Body of pancreas (tissue), 4 donors: ENCODE data around the gene ITIH3. TPM values are rescaled to one million over a fixed set of nuclear protein-coding genes. Genes with fewer than 3 reads are reported as not detected.

Experiments
- ATAC-seq: fragments of 150-250 bp; one replicate; pipeline ENCODE4 v1.9.1; 2016
- DNase-seq, 4 donors: peaks; one replicate each; pipeline ENCODE4 v3.0.0-alpha.2; 2019
- H3K27ac ChIP-seq, 4 donors: fragments of 200-600 bp; sonication (generic); 1 replicate in 3 of 4; 2 replicates in 1 of 4; pipeline versions ENCODE4 v1.5.1 to v1.6.1; 2016 to 2019; ENCODE audit warnings: mild to moderate bottlenecking in 1 of 4, mixed read lengths in 1 of 4, moderate library complexity in 1 of 4
- H3K27me3 ChIP-seq, 2 donors: fragments of 200-600 bp; sonication (generic); one replicate each; pipeline ENCODE4 v1.6.0; 2016; ENCODE audit warnings: mild to moderate bottlenecking in 1 of 2
- H3K36me3 ChIP-seq, 2 donors: fragments of 200-600 bp; sonication (generic); replicated peaks in 1 of 2; 2 replicates each; pipeline ENCODE4 v1.5.1; 2016; ENCODE audit warnings: low read depth in 2 of 2; ENCODE audit not compliant: insufficient read depth in 1 of 2
- H3K4me1 ChIP-seq: fragments of 200-600 bp; sonication (generic); one replicate; pipeline ENCODE4 v1.6.0; 2016
- H3K4me3 ChIP-seq, 2 donors: fragments of 200-600 bp; sonication (generic); 1 replicate in 1 of 2; 2 replicates in 1 of 2; pipeline ENCODE4 v1.5.1; 2016 to 2019
- H3K9me3 ChIP-seq, 3 donors: fragments of 200-600 bp; sonication (generic); 1 replicate in 2 of 3; 2 replicates in 1 of 3; pipeline ENCODE4 v1.5.1; 2016
- CTCF ChIP-seq, 7 experiments: fragments of 450-650 bp in 4 of 7; fragments of 200-600 bp in 3 of 7; sonication (generic) in 3 of 7; IDR thresholded peaks; one replicate each; pipeline ENCODE4 v1.5.1; 2016 to 2019; ENCODE audit warnings: antibody characterized with exemption in 7 of 7
- POLR2A ChIP-seq, 3 donors: fragments of 450-650 bp; IDR thresholded peaks; one replicate each; pipeline ENCODE4 v1.6.1; 2016; ENCODE audit warnings: antibody characterized with exemption in 3 of 3, mild to moderate bottlenecking in 2 of 3
- WGBS, 2 donors: methylation state at CpG; one replicate each; pipeline ENCODE4 v1.1.5; 2017; 5-methylcytosine and 5-hydroxymethylcytosine counted together
- intact Hi-C: fragments of 100-400 bp; cut with DNase I; formaldehyde crosslinking; loops from one replicate; pipeline ENCODE4 v1.15.1; 2023
- total RNA-seq, 2 donors: library from RNA; depleted of rRNA; stranded (reverse); fragments of >200 nt; gene quantifications; one replicate each; pipeline ENCODE4 v1.1.0, GENCODE V29; 2016

Gene ITIH3
- total RNA-seq, 2 donors from 2014 or later, result 1.6 TPM; not detected in 1

DNA sequence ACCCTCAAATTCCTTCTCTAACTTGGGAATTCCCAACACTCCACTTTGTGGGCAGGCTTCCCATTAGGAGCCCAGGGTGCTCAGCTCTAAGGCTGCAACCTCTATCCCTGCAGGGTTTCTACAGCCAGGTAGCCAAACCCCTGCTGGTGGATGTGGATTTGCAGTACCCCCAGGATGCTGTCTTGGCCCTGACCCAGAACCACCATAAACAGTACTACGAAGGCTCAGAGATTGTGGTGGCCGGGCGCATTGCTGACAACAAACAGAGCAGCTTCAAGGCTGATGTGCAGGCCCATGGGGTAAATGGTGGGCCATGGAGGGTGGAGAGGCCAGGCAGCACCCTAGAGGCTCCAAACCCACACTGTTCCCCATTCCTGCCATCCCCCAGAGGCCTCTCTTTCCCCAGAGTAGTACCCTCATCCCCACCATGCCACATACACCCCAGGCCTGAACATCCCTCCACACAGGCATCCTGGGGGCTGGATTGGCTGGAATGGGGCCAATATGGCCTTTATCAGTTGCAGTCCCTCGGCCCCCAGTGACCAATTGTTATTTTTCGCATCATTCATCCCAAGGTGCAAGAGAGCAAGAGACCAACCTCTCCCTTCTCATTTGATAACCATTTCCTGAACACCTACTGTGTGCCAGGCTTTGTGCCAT lies 9.5 kb upstream of the ITIH3 start:
- DNase-seq (peak in 1 of 4 donors; percentile 6), ATAC-seq (no peak)
- 62 to 90% methylated on average over 5 of the region's 5 CpGs for WGBS, 2 donors
- Histone ChIP-seq H3K4me3 (no peak overlapping the region), H3K36me3 (no peaks in the 10 kb centered on the region), H3K4me1 (no peaks in the 10 kb centered on the region), H3K27me3 (no peaks in the 10 kb centered on the region), H3K27ac (no peak overlapping the region), H3K9me3 (no peaks in the 10 kb centered on the region)
- intact Hi-C loops, result no loop called here
- no peak for TF ChIP-seq POLR2A (IDR thresholded peaks at IDR 0.05)

DNA sequence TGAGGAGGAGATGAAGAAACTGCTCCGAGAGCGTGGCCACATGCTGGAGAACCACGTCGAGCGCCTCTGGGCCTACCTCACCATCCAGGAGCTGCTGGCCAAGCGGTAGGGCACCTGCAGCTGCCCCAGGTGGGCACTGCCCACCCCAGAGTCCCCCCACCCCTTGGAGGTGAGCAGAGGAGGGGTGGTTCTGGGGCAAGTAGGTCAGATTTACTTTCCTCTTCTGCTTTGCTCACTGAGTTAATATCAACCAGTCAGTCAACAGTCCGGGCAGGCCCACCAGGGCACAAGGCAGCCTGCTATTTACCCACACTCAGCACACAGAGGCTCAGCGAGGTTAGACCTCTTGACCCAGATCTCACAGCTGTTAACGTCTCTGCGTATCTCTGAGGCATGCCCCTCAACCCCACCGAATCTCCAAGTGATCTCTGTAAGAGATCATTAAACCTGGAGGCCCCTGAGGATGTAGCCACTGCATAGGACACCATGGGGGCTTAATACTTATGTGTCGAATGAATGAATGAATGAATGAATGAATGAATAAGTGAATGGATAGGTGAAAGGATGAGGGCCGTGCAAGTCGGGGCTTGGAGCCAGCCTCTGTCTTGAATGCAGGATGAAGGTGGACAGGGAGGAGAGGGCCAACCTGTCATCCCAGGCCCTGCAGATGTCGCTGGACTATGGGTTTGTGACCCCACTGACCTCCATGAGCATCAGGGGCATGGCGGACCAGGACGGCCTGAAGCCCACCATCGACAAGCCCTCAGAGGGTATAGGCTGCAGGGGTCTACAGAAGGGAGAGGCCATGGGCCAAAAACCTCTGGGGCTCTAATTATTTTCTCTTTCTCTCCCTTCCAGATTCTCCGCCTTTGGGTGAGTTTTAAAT lies 8.0 kb upstream of the ITIH3 start:
- 71 to 77% methylated on average over 19 of the region's 19 CpGs for WGBS, 2 donors
- Histone ChIP-seq H3K36me3 (no peaks in the 10 kb centered on the region), H3K4me3 (no peak overlapping the region), H3K27me3 (no peaks in the 10 kb centered on the region), H3K4me1 (no peaks in the 10 kb centered on the region), H3K27ac (no peak overlapping the region), H3K9me3 (no peaks in the 10 kb centered on the region)
- no peak for TF ChIP-seq CTCF (IDR thresholded peaks at IDR 0.05)
- TF ChIP-seq POLR2A (IDR thresholded peaks at IDR 0.05), result no peak
- DNase-seq (no peak), ATAC-seq (no peak)
- intact Hi-C loops, result no loop called here

DNA sequence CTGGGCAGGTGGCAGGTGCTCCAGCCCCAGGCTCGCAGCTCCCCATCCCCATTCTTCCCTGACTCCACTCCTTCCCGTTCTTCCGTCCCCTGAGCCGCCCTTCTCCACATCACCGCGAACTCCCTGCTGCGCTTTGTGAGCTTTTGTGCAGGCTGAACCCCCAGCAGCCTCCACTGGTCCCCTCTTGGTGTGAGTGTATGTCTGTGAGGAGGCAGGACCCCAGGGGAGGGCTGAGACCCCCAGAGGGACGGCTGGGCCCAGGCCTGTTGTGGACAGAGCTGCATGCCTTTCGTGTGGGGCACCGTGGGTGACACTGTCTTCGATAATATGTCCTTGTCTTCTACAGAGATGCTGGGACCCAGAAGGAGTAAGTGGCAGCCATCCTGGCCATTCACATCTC lies 7.3 kb upstream of the ITIH3 start:
- no peak for DNase-seq
- H3K27ac ChIP-seq, result no peak overlapping the region
- 83 to 91% methylated on average over 10 to 11 of the region's 11 CpGs for WGBS, 2 donors

DNA sequence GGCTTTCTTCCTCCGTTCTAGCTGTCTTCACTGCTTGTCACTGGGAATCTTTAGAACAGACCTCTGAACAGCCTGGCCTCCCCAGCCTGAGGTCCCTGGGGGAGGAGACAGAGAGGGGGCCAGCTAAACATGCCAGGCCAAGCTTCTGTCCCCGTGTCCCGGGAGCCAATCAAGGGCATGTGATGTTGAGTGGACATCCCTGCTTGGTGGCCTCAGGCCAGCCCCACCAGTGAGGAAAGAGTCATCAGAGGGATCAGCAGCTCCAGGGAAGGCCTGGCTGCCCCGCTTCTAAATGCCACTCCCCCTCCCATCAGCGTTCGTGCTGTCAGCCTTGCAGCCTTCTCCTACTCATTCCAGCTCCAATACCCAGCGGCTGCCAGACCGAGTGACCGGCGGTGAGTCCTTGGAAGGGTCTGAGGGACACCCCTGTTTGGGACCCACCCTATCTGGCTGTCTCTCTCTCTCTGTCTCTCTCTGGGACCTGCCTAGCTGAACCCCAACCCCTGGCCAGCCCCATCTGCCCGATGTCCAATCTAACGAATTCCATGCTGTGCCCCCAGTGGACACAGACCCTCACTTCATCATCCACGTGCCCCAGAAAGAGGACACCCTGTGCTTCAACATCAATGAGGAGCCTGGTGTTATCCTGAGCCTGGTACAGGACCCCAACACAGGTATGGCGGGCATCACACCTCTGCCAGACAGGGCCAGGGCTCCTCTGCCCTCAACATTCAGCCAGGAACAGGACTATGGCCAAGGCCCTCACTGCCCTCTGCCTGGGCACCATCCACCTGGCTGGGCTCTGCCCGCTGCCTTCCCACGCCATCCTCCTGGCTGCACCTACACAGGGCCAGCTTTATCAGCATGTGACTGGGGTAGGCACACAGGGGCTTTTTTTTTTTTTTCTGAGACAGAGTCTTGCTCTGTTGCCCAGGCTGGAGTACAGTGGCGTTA lies 6.6 kb upstream of the ITIH3 start:
- DNase-seq, result no peak
- ATAC-seq, result no peak
- no peaks in the 10 kb centered on the region for H3K9me3 ChIP-seq
- WGBS, 2 donors, result 65 to 73% methylated on average over 14 to 16 of the region's 17 CpGs
- no peaks in the 10 kb centered on the region for H3K36me3 ChIP-seq
- H3K27ac ChIP-seq, result no peak overlapping the region
- intact Hi-C loops, result no loop called here
- H3K4me1 ChIP-seq, result no peaks in the 10 kb centered on the region
- TF ChIP-seq POLR2A (IDR thresholded peaks at IDR 0.05), result no peak
- H3K4me3 ChIP-seq, result no peak overlapping the region
- no peaks in the 10 kb centered on the region for H3K27me3 ChIP-seq

More for the DNA sequence above, 7.3 kb upstream of the ITIH3 start:
- intact Hi-C loops, result no loop called here
- H3K4me3 ChIP-seq, result no peak overlapping the region
- no peaks in the 10 kb centered on the region for H3K4me1 ChIP-seq
- no peaks in the 10 kb centered on the region for H3K36me3 ChIP-seq
- TF ChIP-seq CTCF (IDR thresholded peaks at IDR 0.05) (no peak), POLR2A (IDR thresholded peaks at IDR 0.05) (no peak)
- no peak for ATAC-seq
- no peaks in the 10 kb centered on the region for H3K9me3 ChIP-seq
- no peaks in the 10 kb centered on the region for H3K27me3 ChIP-seq

DNA sequence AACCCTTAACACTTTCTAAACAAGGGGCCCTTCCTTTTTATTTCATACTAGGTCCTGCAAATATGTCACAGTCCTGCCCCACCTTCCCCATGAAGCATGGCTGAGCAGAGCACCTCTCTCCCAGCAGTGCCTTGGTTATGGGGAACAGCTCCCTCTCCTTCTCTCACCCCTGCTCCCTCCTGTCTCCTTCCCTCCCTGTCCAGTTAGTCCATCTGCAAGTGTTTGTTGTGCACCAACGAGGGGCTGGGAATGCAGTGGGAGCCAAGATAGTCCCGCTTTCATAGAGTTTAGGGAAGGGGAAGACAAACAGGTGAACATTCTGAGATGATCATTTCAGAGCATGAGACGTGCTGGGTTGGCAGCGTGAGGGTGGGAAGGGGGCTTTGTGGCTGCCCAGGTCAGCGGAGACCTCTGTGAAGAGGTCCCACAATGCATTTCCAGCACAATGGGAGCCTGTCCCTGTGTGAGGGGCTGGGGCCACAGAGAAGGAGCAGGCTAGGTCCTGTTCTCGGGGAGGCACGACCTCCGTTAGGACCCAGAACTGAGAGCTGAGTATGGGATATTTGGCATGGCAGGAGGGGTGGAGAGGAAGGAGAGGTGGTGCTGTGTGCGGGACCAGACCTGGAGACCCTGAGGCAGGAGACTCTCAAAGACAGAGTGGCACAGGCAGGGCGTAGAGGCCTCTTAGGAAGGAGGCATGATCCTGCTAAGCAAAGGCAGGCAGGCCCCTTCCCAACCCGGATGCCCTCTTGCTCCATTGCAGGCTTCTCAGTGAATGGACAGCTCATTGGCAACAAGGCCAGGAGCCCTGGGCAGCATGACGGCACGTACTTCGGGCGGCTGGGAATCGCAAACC lies 5.5 kb upstream of the ITIH3 start:
- no peaks in the 10 kb centered on the region for H3K9me3 ChIP-seq
- TF ChIP-seq POLR2A (IDR thresholded peaks at IDR 0.05) (no peak), CTCF (IDR thresholded peaks at IDR 0.05) (no peak)
- H3K36me3 ChIP-seq, result no peaks in the 10 kb centered on the region
- H3K27me3 ChIP-seq, result no peaks in the 10 kb centered on the region
- intact Hi-C loops, result no loop called here
- H3K27ac ChIP-seq, result no peak overlapping the region
- DNase-seq (no peak), ATAC-seq (no peak)
- WGBS, 2 donors, result 74 to 75% methylated on average over 11 to 16 of the region's 16 CpGs
- H3K4me1 ChIP-seq, result no peaks in the 10 kb centered on the region
- no peak overlapping the region for H3K4me3 ChIP-seq
